PC-3 (cell line): ENCODE data around the gene PTPMT1.

Experiments used
- EZH2phosphoT487 ChIP-seq: fragments of 300-600 bp; sonication (generic); IDR thresholded peaks from 2 replicates; pipeline ENCODE4 v1.6.1; 2018; ENCODE audit warnings: mild to moderate bottlenecking, antibody characterized with exemption, low read length, borderline replicate concordance
- TF ChIP-seq, protein P1 (sequence below): fragments of 300-600 bp; sonication (generic); conservative IDR thresholded peaks from 2 replicates; pipeline ENCODE4 v1.5.1; 2017; ENCODE audit warnings: antibody characterized with exemption, low read depth, mild to moderate bottlenecking, low read length

DNA sequence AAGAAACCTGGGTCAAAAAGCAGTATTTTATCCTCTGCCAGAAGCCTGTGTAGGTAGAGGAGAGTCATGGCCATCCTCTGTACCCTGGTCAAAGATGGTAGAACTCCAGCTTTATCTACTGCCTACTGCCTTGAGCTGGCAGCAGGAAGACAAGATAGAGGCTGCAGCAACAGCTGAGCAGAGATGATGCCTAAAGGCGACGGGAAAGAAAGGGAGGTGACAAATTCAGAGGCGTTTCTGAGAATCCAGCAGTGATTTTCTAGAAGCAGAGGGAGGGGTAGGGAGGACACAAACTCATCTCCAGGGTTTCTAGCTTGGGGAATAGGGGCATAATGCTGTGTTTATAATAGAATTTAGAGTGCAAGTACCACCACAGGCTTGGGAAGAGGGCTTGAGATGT, 44.3 kb downstream of the PTPMT1 start:
- TF ChIP-seq, protein P1, sequence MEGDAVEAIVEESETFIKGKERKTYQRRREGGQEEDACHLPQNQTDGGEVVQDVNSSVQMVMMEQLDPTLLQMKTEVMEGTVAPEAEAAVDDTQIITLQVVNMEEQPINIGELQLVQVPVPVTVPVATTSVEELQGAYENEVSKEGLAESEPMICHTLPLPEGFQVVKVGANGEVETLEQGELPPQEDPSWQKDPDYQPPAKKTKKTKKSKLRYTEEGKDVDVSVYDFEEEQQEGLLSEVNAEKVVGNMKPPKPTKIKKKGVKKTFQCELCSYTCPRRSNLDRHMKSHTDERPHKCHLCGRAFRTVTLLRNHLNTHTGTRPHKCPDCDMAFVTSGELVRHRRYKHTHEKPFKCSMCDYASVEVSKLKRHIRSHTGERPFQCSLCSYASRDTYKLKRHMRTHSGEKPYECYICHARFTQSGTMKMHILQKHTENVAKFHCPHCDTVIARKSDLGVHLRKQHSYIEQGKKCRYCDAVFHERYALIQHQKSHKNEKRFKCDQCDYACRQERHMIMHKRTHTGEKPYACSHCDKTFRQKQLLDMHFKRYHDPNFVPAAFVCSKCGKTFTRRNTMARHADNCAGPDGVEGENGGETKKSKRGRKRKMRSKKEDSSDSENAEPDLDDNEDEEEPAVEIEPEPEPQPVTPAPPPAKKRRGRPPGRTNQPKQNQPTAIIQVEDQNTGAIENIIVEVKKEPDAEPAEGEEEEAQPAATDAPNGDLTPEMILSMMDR, result no peak
- no peak for TF ChIP-seq EZH2phosphoT487
